Cardiac fibroblast (primary cell): ENCODE data around the gene WDR86.

Source experiments
- DNase-seq, 2 donors: peaks; one replicate each; pipeline versions ENCODE4 v3.0.0 to v3.0.0-alpha.2; 2010; ENCODE audit warnings: low read depth in 2 of 2
- H3K4me3 ChIP-seq, 2 donors: replicated peaks in 1 of 2; 1 replicate in 1 of 2; 2 replicates in 1 of 2; pipeline ENCODE4 v1.5.1; 2011; ENCODE audit warnings: low read depth in 2 of 2, low read length in 2 of 2, mild to moderate bottlenecking in 2 of 2, moderate library complexity in 1 of 2
- TF ChIP-seq, protein P1 (sequence below): IDR thresholded peaks from one replicate; pipeline ENCODE4 v1.5.1; 2011; ENCODE audit warnings: low read depth, mild to moderate bottlenecking, low read length, inconsistent platforms

The WDR86 gene, protein sequence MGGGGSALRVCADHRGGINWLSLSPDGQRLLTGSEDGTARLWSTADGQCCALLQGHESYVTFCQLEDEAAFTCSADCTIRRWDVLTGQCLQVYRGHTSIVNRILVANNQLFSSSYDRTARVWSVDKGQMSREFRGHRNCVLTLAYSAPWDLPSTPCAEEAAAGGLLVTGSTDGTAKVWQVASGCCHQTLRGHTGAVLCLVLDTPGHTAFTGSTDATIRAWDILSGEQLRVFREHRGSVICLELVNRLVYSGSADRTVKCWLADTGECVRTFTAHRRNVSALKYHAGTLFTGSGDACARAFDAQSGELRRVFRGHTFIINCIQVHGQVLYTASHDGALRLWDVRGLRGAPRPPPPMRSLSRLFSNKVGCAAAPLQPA

GRCh38 chr7:151409667-151410404 is at the start of gene WDR86:
Gene WDR86 (minus strand): TSS chr7:151410038. CDS start chr7:151409589, 449 bp downstream.
- TF ChIP-seq, protein P1, sequence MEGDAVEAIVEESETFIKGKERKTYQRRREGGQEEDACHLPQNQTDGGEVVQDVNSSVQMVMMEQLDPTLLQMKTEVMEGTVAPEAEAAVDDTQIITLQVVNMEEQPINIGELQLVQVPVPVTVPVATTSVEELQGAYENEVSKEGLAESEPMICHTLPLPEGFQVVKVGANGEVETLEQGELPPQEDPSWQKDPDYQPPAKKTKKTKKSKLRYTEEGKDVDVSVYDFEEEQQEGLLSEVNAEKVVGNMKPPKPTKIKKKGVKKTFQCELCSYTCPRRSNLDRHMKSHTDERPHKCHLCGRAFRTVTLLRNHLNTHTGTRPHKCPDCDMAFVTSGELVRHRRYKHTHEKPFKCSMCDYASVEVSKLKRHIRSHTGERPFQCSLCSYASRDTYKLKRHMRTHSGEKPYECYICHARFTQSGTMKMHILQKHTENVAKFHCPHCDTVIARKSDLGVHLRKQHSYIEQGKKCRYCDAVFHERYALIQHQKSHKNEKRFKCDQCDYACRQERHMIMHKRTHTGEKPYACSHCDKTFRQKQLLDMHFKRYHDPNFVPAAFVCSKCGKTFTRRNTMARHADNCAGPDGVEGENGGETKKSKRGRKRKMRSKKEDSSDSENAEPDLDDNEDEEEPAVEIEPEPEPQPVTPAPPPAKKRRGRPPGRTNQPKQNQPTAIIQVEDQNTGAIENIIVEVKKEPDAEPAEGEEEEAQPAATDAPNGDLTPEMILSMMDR = no peak
- no peak for DNase-seq
- H3K4me3 ChIP-seq = peak within 1 kb of the TSS in 1 of 2 donors; percentile 67

- TF ChIP-seq, protein P1 = no peak
- DNase-seq = no peak
- no peak overlapping the region for H3K4me3 ChIP-seq
Measured at GRCh38 chr7:151457534-151457933, 47.7 kb upstream of the WDR86 start.

DNA sequence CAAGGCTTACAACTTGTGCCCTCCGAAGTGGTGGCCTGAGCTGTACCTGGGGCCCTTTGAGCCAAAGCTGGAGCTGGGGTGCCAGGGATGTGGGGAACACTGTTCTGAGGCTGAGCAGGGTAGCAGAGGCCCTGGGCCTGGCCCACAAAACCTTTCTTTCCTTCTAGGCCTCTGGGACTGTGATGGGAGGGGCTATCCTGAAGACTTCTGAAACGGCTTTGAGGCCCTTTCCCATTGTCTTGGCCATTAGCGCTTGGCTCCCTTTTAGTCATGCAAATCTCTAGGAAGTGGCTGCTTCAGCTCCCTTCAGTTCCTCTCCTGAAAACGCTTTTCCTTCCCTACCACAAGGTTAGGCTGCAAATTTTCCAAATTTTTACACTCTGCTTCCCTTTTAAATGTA is 46.9 kb upstream of the WDR86 start:
- DNase-seq = no peak
- no peak overlapping the region for H3K4me3 ChIP-seq
- TF ChIP-seq, protein P1 = no peak

DNA sequence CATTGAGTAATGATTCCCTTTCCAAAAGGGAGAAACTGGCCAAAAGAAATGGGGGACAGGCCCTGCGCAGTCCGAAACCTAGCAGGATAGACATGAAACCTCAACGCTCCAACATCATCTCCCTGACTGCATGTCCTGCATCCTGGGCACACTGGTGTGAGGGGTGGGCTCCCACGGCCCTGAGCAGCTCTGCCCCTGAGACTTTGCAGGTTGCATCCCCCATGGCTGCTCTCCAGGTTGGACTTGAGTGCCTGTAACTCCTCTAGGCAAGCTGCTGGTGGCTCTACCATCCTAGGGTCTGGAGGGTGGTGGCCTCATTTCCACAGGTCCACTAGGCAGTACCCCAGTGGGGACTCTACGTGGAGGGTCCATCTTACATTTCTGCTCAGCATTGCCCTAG is 46.4 kb upstream of the WDR86 start:
- no peak for DNase-seq
- no peak overlapping the region for H3K4me3 ChIP-seq
- TF ChIP-seq, protein P1 = no peak

DNA sequence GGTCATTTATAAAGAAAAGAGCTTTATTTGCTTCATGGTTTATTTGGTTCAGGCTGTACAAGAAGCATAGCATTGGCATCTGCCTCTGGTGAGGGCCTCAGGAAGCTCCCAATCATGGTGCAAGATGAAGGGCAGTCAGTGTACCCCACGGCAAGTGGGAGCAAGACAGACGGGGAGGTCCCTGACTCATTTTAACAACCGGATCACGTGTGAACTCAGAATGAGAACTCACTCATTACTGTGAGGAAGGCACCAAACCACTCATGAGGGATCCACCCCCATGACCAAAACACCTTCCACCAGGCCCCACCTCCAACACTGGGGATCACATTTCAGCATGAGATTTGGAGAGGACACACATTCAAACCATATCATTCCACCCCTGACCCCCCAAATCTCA is 45.9 kb upstream of the WDR86 start:
- no peak for DNase-seq
- no peak overlapping the region for H3K4me3 ChIP-seq
- TF ChIP-seq, protein P1 = no peak

- TF ChIP-seq, protein P1 = no peak
- no peak for DNase-seq
- H3K4me3 ChIP-seq = no peak overlapping the region
Measured at GRCh38 chr7:151454932-151455530, 45.2 kb upstream of the WDR86 start.
